HG03196 (cell line): ENCODE results near the gene PPM1E.

Experiments
- ATAC-seq: cut with Tn5 transposase; IDR thresholded peaks from one replicate; pipeline ENCODE4 v1.9.1; 2021; ENCODE audit not compliant: unreplicated experiment

The PPM1E gene

GRCh38 chr17:58993311-58993710, 237.7 kb downstream of the PPM1E start:
- no peak for ATAC-seq

DNA sequence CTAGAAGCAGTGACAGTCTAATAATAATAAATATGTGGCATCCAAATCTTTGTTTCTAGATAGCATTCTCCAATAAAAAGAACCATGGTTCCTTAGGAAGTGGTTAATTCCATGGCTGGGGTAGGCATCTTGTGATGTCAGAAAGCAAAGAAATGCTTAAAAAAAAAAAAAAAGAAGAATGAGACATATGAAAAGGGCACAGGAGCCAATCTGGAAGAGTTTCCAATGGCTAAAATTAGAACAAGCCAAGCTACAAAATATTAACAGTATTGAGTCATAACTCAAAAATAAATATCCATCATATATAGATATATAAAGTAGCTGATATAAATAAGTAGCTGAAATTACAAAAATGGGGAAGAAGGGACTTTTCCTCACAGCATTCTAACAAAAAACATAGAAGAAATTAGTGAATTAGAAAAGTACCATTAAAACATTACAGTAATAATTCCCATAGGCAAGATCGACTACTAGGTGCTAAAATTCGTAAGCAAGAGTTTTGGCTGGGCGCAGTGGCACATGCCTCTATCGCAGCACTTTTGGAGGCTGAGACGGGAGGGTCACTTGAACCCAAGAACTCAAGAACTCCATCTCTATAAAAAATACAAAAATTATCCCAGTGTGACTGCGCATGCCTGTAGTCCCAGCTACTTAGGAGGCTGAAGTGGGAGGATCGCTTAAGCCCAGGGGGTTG, 239.7 kb downstream of the PPM1E start:
- ATAC-seq = no peak

GRCh38 chr17:58996968-58997367, 241.3 kb downstream of the PPM1E start:
- ATAC-seq = no peak

DNA sequence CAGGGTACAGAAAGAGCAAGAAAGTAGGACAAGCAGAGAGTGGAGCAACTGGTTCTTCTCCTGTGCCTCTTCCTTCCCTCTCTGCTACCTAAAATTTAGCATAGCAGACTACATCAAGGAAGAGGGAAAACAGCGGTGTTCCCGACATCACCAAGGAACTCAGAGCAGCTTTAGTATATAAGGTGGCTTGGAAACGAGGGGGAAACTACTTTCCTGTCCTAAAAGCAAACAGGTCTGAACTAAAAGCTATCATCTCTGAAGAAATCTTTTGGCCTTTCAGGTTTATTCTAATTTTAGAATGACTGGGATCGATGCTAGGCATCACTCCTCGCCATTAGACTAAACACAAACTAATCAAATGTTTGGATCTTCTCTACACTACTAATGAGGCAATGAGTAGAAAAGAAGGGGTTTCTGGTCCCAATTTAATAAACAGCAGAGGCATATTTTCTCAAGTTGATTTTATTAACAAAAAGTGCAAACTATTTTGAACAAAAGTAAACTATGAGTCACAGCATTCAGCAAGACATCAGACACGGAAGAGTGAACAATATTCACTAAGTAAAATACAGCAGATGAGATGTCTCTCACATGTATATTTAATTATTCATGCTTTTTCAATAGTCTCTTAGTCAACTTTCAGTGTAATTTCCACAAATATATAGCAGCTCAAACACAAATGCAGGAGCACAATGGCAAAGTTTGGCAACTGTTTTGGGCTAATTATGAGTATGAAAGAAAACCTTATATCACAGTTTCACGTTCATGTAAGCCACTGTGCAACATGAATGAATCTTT, 242.3 kb downstream of the PPM1E start:
- no peak for ATAC-seq

DNA sequence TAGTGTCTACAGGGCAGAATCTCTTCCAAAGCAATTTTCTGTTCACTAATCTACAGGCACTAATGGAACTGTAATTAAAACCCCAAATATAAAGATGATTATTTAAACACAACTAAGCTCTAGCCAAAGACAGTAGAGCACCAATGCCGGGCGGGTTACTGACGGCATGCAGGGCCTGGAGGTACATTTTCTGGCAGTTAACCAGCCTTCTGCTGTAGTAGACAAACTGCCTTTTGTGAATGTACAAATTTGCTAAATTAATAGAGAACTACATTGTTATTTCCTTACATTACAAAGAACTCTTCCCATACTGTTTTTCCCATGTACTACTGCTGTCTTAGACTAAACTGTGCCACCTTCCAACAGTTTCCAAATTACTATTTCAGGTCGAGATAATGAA, 243.2 kb downstream of the PPM1E start:
- ATAC-seq = no peak

DNA sequence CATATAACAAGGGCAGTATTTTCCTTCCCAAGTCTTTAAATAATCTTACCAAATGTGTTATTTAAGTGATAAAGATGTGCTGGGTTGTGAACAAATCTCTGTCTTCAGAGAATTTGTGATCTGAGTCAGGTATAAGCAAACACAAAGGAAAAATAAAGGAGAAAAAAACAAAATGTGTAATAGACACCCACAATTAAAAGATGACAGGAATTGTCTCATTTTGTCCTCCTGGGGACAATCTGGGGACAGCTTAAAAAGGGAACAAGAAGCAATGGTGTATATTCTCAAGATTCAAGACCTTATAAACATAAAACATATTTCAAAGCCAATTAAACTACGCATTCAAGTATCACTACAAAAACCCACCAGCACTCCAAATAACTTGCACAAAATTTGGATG, 243.8 kb downstream of the PPM1E start:
- no peak for ATAC-seq

DNA sequence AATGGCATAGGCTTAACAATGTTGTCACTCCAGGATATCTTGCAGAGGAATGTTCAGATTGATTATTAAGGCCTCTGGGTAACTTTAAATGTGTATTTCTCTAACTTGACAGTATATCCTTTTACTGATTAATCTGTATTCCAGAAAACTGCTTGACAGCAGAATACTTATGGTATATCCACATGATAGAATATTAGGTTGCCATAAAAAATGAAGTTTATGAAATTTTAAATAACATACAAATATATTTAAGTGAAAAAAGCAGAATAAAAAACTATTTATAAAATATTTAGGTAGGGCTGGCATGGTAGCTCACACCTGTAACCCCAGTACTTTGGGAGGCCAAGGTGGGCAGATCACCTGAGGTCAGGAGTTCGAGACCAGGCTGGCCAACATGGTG, 244.4 kb downstream of the PPM1E start:
- no peak for ATAC-seq

DNA sequence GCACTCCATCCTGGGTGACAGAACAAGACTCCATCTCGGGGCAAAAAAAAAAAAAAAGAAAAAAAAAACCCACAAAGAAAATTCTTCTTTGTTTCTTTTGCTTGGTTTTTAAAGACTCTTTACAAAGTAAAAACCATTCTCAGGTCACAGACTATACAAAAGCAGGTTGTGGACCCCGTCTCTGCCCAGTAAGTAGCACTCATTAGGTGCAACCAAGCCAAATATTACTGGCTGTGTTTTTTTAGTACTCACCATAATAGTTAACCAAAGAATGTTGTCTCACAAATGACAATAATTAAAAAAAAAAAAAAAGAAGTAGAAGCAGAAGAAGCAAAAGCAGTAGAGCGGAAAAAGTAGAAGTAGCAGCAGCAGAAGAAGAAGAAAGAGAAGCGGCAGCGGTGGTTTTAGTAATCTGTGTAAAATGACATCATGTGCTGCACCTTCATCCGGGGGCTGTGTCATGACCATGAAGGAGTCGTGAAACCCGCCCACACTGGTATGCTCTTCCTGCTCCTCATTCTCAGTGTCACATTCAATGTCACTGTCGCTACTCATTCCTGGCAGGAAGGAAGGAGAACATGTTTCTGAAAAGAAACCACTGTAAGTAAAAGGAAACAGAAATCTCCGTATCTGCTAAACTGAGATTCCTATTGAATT, 245.6 kb downstream of the PPM1E start:
- ATAC-seq = peak; percentile 94

- no peak for ATAC-seq
These were observed 246.5 kb downstream of the PPM1E start for GRCh38 chr17:59002126-59002525.

GRCh38 chr17:59002848-59003247, 247.2 kb downstream of the PPM1E start:
- ATAC-seq = no peak

DNA sequence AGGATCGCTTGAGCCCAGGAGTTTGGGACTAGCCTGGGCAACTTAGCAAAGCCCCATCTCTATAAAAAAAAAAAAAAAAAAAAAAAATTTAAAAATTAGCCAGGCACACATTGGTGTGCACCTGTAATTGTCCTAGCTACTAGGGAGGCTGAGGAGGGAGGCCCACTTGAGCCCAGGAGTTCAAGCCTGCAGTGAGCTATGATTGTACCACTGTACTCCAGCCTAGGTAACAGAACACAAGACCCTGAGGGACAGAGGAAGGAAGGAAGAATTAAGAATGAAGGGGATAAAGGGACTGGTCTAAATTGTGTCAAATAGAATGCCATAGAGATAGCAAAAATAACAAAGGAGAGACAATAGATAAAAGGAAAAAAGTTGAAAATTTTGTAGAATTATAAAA, 248.2 kb downstream of the PPM1E start:
- no peak for ATAC-seq

DNA sequence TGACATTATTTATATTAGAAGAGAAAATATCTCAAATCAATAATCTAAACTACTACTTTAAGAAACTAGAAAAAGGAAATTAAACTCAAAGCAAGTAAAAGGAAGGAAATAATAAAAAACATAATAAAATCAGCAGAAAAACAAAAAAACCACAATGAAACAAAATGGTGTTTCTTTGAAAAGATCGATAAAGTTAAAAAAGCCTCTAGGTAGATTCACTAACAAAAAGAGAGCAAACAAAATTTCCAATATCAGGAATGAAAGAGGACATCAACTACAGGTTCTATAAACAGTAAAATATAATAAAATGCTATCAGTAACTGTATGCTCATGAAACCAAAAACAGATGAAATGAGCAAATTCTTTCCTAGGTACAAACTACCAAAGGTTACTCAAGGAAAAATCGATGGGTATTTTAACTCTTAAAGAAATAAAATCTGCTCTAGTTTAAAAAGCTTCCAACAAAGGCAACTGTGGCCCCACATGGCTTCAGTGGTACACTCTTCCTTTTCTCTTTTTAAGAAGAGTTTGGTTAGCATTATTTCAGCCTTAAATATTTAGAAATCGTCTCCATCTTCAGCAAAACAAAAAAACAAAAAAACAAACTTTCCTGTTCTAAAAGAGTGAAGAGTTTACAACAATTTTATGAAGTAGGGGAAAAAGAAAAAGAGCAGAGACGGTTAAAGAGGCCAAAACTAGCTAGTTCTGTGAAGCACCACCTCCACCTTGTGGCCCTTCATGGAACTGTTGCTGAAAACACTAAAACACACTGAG, 248.9 kb downstream of the PPM1E start:
- ATAC-seq = peak; percentile 34

DNA sequence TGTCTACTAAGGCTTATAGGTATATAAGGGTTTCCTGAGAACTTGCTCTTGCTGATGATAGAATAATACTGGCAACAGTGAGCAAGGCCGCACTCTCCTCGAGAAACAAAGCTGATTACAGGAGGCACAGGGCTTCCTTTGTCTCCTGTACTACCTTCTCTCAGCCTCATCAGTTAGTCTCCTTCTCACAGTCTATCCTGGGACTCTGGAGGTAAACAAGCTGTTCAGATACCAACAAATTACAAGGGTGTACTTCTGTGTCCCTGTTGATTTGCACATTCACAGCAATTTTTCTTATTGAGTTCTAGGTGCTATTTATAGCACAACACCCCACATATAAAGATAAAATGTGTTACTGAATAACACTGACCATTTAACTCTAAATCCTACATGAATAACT, 252.3 kb downstream of the PPM1E start:
- ATAC-seq = no peak

DNA sequence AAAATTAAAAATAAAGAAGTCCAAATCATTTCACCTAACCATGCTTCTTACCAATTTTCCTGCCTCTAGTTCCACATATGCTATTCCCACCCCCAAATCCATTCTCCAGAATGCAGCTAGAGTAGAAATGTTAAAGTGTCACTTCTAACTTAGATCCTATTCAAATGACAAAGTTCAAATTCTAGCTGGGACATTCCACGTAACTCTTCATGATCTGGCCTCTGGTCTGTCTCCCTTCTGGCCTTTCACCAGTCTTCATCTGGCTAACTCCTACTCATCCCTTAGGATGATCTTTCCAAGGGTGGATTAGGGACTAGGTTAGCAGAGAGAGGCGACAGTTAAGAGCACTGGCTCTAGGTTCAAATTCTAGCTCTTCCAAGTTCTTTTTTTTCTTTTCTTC, 253.1 kb downstream of the PPM1E start:
- no peak for ATAC-seq

- ATAC-seq = no peak
These were observed 254.4 kb downstream of the PPM1E start for GRCh38 chr17:59010026-59010425.

GRCh38 chr17:59011975-59012374, 256.3 kb downstream of the PPM1E start:
- ATAC-seq = no peak

- no peak for ATAC-seq
These were observed 262.4 kb downstream of the PPM1E start for GRCh38 chr17:59018019-59018418.

GRCh38 chr17:59024916-59025315, 269.3 kb downstream of the PPM1E start:
- ATAC-seq = no peak

GRCh38 chr17:59026176-59026939, 270.7 kb downstream of the PPM1E start:
- ATAC-seq = no peak

GRCh38 chr17:59027750-59028149, 272.1 kb downstream of the PPM1E start:
- no peak for ATAC-seq

- ATAC-seq = no peak
These were observed 272.7 kb downstream of the PPM1E start for GRCh38 chr17:59028328-59028727.
